Testis (tissue), 5 donors: Measurements from ENCODE around the gene GSC2. TPM values are rescaled to one million over a fixed set of nuclear protein-coding genes. Genes with fewer than 3 reads are reported as not detected.

Experiments used
- DNase-seq: peaks from one replicate; pipeline ENCODE4 v3.0.0-alpha.2; 2019
- H3K27ac ChIP-seq, 2 donors: fragments of 200-600 bp; sonication (generic); one replicate each; pipeline ENCODE4 v1.5.1; 2019
- H3K27me3 ChIP-seq: fragments of 200-600 bp; sonication (generic); one replicate; pipeline ENCODE4 v1.5.1; 2019
- H3K36me3 ChIP-seq: fragments of 200-600 bp; sonication (generic); one replicate; pipeline ENCODE4 v1.5.1; 2017; ENCODE audit warnings: low read depth; ENCODE audit errors: missing control alignments
- H3K4me1 ChIP-seq: fragments of 200-600 bp; sonication (generic); one replicate; pipeline ENCODE4 v1.5.1; 2019
- H3K4me3 ChIP-seq, 2 donors: fragments of 200-600 bp; sonication (generic); one replicate each; pipeline ENCODE4 v1.5.1; 2017 to 2019
- H3K9me3 ChIP-seq: fragments of 200-600 bp; sonication (generic); one replicate; pipeline ENCODE4 v1.5.1; 2017
- CTCF ChIP-seq, 3 experiments: fragments of 450-650 bp in 2 of 3; fragments of 200-600 bp in 1 of 3; sonication (generic) in 1 of 3; IDR thresholded peaks; one replicate each; pipeline ENCODE4 v1.5.1; 2016 to 2019; ENCODE audit warnings: antibody characterized with exemption in 3 of 3, mild to moderate bottlenecking in 2 of 3, moderate library complexity in 1 of 3
- POLR2A ChIP-seq: fragments of 450-650 bp; IDR thresholded peaks from one replicate; pipeline ENCODE4 v1.6.1; 2017; ENCODE audit warnings: antibody characterized with exemption, mild to moderate bottlenecking, moderate library complexity
- WGBS, 2 donors: methylation state at CpG; one replicate each; pipeline ENCODE4 v1.1.5; 2018; 5-methylcytosine and 5-hydroxymethylcytosine counted together
- intact Hi-C: fragments of 100-400 bp; cut with DNase I; formaldehyde crosslinking; loops from one replicate; pipeline ENCODE4 v1.15.1; 2023; ENCODE audit warnings: low total_unique reads
- long read RNA-seq, 2 donors: transcript quantifications; one replicate each; lab custom pipeline, GENCODE V29; 2026
- polyA plus RNA-seq: library from polyadenylated mRNA; stranded (reverse); fragments of 350-450 nt; fragmentation: Illumina TruSeq; extraction: RNeasy Lipid Tissue Mini Kit (QIAGEN cat#74804); gene quantifications from one replicate; pipeline ENCODE4 v1.2.3, GENCODE V29; 2014; ENCODE audit warnings: low read depth, low replicate concordance; ENCODE audit not compliant: insufficient read depth
- total RNA-seq, 2 donors: library from RNA; depleted of rRNA; stranded (reverse); fragments of >200 nt; gene quantifications; one replicate each; pipeline ENCODE4 v1.2.3, GENCODE V29; 2016

The GSC2 gene
- total RNA-seq (10 to 100 TPM; 15.3 to 16.0 TPM), polyA plus RNA-seq (2.3 TPM)
- long read RNA-seq, donor 1, result 0 reads
- long read RNA-seq, donor 2, result 0 reads

GRCh38 chr22:19149991-19150390 lies at the start of gene GSC2:
TSS of gene GSC2 (minus strand) at chr22:19150292. CDS start at chr22:19150283, 9 bp downstream.
- TF ChIP-seq CTCF (IDR thresholded peaks at IDR 0.05) (no peak), POLR2A (no peak)
- Histone ChIP-seq H3K9me3 (no peaks in the 10 kb centered on the region), H3K27ac (no peak within 1 kb of the TSS), H3K36me3 (no peaks in the 10 kb centered on the region), H3K4me1 (no peaks in the 10 kb centered on the region), H3K4me3 (peak within 1 kb of the TSS; percentile 18 to 34), H3K27me3 (no peaks in the 10 kb centered on the region)
- WGBS, 2 donors, result 0 to 3% methylated on average over 40 to 50 of the region's 59 CpGs
- intact Hi-C loops, result no loop called here
- no peak for DNase-seq

GRCh38 chr22:19199479-19199878 lies 49.4 kb upstream of the GSC2 start:
- Histone ChIP-seq H3K27me3 (no peaks in the 10 kb centered on the region), H3K36me3 (no peaks in the 10 kb centered on the region), H3K9me3 (no peaks in the 10 kb centered on the region), H3K27ac (no peak overlapping the region), H3K4me3 (no peak overlapping the region), H3K4me1 (no peaks in the 10 kb centered on the region)
- no peak for DNase-seq
- intact Hi-C loops, result no loop called here
- no peak for TF ChIP-seq CTCF (IDR thresholded peaks at IDR 0.05)
- no peak for TF ChIP-seq POLR2A
- 95 to 96% methylated on average over 8 of the region's 8 CpGs for WGBS, 2 donors

- H3K27me3 ChIP-seq, result no peaks in the 10 kb centered on the region
- H3K36me3 ChIP-seq, result no peaks in the 10 kb centered on the region
- no peaks in the 10 kb centered on the region for H3K4me1 ChIP-seq
- intact Hi-C loops, result no loop called here
- DNase-seq, result no peak
- TF ChIP-seq POLR2A (no peak), CTCF (IDR thresholded peaks at IDR 0.05) (no peak)
- 90 to 94% methylated on average over 10 of the region's 10 CpGs for WGBS, 2 donors
- H3K9me3 ChIP-seq, result no peaks in the 10 kb centered on the region
- no peak overlapping the region for H3K27ac ChIP-seq
- H3K4me3 ChIP-seq, result no peak overlapping the region
These were observed 48.1 kb upstream of the GSC2 start for GRCh38 chr22:19197997-19198865.

GRCh38 chr22:19196841-19197612 lies 46.9 kb upstream of the GSC2 start:
- no peaks in the 10 kb centered on the region for H3K4me1 ChIP-seq
- no peak overlapping the region for H3K4me3 ChIP-seq
- 72% methylated on average over 11 of the region's 11 CpGs for WGBS, 2 donors
- H3K27ac ChIP-seq, result no peak overlapping the region
- TF ChIP-seq CTCF (IDR thresholded peaks at IDR 0.05) (no peak), POLR2A (no peak)
- H3K36me3 ChIP-seq, result no peaks in the 10 kb centered on the region
- H3K27me3 ChIP-seq, result no peaks in the 10 kb centered on the region
- no peaks in the 10 kb centered on the region for H3K9me3 ChIP-seq
- no peak for DNase-seq
- intact Hi-C loops, result no loop called here
